ENCODE measurements around the gene TMEM178B.
"Not testable (repeated sequence)": the region's sequence is repeated elsewhere in the genome, so short reads cannot be mapped to it uniquely, and the experiment has no call there.

Gene TMEM178B

DNA sequence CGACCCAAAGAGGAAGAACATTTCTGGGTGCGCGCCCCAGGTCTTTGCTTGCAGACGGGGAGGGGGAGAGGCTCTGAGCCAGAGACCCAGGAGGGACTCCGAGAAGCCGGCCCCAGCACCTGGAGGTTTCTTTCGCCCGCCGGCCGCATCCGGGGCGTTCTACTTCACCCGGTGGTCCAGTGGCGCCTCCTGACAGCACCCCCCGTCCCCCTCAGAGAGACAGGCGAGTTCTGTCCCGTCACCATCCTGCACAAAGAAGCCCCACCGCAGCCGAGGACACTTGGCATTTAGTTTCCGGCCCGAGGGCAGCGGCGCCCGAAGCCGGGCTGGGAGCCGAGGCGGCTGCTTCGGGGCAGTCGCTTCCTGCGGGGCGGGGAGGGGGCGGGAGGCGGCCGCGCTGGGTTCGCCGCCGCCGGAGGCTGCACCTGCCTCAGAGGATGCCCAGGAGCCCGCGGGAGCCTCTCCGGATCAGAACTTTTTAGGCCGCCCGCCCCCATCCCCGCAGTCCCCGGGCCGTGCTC is at the start of gene TMEM178B:
Gene TMEM178B, plus strand, starts transcription at position 424 of the 521 bp plus-strand sequence.
- DNase-seq (ENCODE audit: low read depth in 2 of 2): no peak

DNA sequence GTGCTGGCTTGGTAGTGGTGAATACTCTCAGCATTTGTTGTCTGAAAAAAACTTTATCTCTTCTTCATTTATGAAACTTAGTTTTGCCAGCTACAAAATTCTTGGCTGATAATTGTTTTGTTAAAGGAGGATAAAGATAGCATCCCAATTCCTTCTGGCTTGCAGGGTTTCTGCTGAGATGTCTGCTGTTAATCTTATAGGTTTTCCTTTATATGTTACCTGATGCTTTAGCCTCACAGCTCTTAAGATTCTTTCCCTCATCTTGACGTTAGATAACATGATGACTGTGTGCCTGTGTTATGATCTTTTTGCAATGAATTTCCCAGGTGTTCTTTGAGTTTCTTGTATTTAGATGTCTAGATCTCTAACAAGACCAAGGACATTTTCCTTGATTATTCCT is 49.2 kb upstream of the TMEM178B start:
- no peak for DNase-seq (ENCODE audit: low read depth in 2 of 2)

DNA sequence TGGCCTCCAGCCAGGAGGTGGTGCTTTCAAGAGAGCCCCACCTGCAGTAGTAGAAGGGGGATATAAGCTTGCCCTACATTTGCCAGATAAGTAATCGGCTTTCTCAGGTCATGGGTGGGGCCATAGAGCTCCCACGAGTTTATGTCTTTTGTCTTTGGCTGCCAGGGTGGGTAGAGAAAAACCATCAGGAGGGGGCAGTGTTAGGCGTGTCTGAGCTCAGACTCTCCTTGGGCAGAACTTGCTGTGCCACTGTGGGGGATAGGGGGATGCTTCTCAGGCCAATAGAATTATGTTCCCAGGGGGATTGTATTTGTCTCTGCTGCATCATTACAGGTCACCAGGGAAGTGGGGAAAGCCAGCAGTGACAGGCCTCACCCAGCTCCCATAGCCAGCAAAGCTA is 46.8 kb upstream of the TMEM178B start:
- no peak for DNase-seq (ENCODE audit: low read depth in 2 of 2)

DNA sequence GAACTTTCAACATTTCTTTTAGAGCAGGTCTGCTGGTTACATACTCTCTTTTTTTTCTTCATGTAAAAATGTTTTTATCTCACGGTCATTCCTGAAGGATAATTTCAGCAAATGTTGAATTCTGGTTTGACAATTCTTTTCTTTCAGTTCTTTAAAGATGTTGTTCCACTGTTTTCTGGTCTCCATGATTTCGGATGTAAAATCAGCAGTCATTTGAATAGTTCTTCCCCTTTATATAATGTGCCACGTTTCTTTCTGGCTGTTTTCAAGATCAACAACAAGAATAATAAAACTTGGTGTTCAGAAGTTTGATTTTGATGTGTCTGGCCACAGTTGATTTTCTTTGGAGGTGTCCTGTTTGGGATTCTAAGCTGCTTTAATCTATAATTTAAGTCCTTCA is 45.1 kb upstream of the TMEM178B start:
- no peak for DNase-seq (ENCODE audit: low read depth in 2 of 2)

DNA sequence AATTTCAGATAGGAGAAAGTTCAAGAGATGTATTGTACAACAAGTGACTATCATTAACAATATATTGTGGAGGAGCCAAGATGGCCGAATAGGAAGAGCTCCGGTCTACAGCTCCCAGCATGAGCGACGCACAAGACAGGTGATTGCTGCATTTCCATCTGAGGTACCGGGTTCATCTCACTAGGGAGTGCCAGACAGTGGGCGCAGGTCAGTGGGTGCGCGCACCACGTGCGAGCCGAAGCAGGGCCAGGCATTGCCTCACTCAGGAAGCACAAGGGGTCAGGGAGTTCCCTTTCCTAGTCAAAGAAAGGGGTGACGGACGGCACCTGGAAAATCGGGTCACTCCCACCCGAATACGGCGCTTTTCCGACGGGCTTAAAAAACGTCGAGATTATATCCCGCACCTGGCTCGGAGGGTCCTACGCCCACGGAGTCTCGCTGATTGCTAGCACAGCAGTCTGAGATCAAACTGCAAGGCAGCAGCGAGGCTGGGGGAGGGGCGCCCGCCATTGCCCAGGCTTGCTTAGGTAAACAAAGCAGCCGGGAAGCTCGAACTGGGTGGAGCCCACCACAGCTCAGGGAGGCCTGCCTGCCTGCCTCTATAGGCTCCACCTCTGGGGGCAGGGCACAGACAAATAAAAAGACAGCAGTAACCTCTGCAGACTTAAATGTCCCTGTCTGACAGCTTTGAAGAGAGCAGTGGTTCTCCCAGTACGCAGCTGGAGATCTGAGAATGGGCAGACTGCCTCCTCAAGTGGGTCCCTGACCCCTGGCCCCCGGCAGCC is 41.1 kb upstream of the TMEM178B start:
- DNase-seq (ENCODE audit: low read depth in 2 of 2): not testable (repeated sequence)

DNA sequence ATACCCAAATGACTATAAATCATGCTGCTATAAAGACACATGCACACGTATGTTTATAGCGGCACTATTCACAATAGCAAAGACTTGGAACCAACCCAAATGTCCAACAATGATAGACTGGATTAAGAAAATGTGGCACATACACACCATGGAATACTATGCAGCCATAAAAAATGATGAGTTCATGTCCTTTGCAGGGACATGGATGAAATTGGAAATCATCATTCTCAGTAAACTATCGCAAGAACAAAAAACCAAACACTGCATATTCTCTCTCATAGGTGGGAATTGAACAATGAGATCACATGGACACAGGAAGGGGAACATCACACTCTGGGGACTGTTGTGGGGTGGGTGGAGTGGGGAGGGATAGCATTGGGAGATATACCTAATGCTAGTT is 35.8 kb upstream of the TMEM178B start:
- not testable (repeated sequence) for DNase-seq (ENCODE audit: low read depth in 2 of 2)

DNA sequence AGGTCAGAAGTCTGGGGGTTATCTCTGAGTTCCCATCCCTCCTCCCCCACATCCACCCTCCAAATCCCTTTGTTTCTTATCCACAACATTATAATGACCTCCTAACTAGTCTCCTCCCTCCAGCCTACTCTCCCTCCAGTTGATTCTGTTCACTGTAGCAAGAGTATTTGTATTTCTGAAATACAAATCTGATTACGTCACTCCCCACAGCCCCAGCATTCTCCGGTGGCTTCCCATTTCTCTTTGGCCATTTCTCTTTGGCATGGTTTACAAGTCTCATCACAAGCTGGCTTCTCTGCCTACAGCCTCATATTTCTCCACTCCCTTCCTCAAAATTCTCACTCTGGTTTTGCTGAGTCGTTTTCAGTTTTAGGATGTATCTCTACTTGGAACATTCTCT is 34.5 kb upstream of the TMEM178B start:
- no peak for DNase-seq (ENCODE audit: low read depth in 2 of 2)

DNA sequence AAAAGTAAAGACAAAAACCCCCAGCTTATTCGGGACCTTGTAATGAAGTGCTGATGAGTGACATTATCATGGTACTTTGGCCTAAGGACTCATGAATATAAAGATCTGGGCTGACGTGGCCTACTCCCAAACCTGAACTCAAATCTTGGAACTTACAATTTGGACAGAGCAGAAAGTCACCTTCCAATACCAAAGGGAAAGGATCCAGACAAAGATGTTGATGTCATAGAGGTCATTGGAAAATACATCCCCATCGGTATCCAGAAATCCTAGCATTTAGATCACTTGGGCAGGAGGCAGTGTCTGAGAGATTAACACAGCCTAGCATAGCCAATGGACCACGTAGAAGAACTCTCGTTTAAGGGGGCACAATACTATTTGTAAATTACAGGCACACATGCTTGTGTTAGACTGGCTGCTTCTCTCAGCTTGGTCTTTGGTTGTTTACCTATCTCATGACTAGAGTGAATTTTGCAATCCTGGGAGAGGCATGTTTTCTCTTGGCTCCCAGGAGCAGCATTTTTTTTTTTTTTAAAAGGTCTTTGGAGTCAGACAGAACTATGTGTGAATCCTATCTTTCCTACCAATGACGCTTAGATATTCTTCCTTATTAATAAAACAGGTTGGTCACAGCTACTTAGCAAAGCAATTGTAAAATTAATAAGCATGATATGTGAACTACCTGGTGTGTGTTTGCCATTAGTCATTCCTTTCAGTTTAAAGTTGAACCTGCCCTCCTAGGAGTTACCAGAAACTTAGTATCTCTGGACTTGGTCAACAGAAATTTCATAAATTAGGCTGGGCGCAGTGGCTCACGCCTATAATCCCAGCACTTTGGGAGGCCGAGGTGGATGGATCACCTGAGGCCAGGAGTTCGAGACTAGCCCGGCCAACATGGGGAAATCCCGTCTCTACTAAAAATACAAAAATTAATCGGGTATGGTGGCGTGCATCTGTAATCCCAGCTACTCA is 31.4 kb upstream of the TMEM178B start:
- no peak for DNase-seq (ENCODE audit: low read depth in 2 of 2)

DNA sequence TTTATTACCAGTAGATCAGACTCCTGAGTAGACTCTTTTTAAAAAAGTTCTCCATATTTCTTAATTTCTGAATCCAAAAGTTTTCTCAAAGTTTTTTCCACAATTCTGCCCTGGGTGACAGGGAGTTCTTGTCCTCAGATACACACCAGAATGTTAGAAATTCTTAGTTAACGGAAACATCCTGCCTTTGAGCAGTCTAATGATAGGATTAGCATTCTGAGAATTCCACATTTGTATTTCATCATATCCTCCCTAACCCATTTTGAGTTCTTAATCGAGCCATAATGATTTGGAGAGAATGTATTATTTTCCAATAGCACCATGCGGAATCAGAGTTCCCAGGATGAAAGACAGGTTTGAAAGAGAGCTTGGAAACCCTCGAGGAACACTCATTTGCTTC is 30.2 kb upstream of the TMEM178B start:
- DNase-seq (ENCODE audit: low read depth in 2 of 2): no peak

DNA sequence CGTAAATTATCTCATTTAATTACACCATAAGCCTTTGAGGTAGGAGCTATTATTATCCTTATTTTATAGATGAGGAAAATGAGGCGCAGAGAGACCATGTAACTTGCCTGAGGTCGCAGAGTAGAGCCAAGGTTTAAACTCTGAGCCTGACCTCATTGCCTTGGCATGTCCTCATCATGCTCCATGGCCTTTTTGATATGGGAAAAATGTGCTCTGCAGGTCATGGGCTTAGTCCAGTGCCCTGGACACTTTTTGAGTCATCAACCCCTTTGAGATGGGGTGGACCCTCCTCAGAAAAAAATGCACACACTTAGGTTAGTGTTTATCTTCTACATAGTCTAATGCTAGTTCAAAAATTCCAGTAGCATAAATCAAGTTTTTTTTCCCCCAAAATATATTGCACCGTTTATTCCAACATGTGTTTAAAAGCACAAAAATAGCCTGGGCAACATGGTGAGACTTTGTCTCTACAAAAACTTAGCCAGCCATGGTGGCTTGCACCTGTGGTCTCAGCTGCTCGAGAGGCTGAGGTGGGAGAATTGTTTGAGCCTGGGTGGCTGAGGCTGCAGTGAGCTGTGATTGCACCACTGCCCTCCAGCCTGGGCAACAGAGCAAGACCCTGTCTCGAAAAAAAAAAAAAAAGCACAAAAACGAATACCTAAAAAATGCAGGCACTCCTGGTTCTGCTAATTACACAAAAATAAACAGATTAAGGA is 28.6 kb upstream of the TMEM178B start:
- DNase-seq (ENCODE audit: low read depth in 2 of 2): no peak

DNA sequence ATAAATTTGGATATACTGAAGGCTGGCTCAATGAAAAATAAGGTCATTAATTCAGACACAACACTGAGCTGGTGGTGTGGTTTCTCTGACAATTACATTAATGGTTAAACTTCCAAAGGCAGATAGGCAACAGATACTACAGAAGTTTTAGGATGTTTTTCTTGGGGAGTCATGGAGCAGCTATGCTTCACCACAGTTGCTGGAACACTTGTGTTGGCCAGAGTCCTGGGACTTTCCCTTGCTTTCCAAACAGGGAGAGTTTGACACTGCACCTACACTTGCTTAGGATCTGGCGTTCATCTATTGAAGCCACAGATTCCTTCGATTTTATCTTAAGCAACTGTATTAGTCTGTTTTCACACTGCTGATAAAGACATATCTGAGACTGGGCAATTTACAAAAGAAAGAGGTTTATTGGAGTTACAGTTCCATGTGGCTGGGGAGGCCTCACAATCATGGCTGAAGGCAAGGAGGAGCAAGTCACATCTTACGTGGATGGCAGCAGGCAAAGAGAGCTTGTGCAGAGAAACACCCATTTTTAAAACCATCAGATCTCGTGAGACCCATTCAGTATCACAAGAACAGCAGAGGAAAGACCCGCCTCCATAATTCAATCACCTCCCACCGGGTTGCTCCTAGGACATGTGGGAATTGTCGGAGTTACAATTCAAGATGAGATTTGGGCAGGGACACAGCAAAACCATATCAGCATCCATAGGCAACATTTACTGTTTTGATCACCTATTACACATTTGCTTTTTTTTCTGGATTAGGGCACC is 27.8 kb upstream of the TMEM178B start:
- DNase-seq (ENCODE audit: low read depth in 2 of 2): no peak

DNA sequence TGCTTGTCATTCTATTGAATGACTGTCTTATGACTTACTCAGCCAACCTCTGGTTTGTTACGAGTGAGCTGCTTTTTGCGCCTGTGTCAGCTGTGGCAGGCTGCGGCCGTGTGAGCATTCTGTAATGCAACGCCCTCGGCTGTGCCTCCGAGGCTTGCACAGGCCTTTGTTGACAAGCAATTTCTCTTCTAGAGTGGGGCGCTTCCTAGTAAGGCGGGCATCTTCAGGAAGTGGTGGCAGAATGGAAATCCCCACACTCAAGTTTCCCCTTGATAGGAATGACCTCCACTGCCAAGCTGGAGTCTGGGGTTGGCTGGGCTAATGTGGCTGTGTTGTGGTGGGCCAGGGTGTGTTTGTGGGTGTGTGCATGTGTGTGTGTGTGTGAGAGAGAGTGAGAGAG is 20.2 kb upstream of the TMEM178B start:
- DNase-seq (ENCODE audit: low read depth in 2 of 2): no peak

DNA sequence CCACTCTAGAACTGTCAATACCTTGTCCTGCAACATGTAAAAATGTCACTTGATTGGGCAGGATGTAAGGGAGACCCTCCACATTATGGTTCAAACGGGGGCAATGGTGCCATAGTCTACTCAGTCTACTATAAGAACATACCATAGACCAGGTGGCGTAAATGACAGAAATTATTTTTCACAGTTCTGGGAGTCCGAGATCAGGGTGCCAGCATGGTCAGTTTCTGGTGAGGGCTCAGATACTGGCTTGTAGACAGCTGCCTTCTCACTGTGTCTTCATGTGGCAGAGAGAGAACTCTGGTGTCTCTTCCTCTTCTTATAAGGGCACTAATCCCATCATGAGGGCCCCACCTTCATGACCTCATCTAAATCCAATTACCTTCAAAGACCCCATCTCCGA is 18.7 kb upstream of the TMEM178B start:
- no peak for DNase-seq (ENCODE audit: low read depth in 2 of 2)

DNA sequence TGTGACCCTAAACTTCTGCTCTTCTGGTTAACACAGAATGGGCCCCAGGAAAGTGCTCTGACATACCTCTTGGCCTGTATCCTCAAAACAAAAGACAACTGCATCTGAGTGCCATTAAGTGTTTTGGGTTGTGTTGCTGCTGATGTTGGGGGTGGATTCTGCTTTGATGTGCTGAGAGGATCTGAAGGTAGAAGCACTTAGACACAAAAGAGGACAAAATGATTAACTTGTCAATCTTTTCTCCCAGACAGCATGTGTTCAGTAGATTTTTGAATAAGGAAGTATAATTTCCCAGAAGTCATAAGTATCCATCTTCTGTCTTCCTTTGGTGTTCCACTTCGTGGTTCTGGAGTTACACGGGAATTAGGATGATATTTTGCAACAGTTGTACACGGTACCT is 16.1 kb upstream of the TMEM178B start:
- no peak for DNase-seq (ENCODE audit: low read depth in 2 of 2)

DNA sequence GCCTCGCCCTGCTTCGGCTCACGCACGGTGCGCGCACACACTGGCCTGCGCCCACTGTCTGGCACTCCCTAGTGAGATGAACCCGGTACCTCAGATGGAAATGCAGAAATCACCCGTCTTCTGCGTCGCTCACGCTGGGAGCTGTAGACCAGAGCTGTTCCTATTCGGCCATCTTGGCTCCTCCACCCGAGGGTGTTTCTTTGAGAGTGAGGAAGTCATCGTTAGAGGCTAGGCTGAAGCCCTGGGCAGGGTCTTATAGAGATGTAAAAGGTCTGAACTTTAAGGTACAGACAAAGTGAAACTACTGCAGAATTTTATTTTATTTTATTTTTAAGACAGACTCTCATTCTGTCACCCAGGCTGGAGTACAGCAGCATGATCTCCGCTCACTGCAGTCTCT is 6.0 kb upstream of the TMEM178B start:
- DNase-seq (ENCODE audit: low read depth in 2 of 2): not testable (repeated sequence)

DNA sequence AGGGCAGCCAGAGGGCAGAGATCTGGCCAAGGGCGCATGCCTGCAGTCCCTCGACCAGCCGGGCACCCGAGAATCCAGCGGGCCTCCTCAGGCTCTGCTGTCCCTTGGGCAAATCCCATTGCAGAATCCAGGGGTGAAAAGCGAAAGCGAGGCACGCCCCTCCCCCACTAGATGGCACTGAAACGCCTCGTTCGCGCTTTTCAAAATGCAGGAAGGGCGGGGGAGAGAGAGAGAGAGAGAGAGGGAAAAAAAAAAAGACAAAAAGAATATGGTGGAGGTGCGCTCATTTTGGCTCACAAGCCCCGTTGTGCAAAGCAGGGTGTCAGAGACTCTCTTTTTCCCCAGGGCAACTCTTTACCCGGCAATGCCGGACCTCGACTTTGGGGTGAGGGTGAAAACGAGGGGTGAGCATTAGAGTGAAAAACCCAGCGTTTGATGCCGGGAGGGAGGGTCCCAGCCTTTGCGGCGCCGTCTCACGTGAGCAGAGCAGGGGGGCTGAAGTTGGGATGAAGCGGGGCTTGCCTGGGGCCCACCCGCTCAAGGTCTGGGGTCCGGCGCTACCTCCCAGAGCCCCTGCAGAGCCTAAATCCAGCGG is 2.5 kb upstream of the TMEM178B start:
- no peak for DNase-seq (ENCODE audit: low read depth in 2 of 2)

DNA sequence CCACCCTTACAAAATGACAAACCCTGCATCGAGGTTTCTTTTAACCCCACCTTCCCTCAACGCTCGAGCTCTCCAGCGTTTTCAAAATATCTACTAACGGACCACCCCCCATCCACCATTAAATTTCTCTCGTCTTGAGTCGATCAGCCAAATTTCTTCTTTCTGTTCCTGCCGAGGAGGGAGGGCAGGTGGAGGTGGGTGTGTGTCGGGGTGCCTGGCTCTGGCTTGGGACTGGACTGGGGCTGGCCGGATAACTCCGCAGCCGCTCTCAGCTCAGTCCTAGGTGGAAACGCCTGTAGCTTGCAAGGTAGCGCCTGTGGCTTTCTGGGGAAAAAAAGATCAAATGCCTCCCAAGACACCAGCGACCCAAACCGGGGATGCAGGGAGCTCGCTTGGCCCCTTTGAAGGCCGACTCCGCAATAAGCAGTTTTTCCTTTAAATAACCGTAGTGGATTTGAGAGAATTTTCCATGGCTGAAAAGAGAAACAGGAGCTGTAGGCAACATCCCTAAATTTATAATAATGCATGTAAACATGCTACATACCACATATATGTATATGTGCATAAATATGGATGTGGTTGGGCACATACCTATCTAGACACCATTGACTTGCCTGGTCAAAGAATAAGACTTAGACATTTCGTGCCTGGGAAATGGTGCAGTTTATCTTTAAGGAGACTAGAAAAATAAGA is 1.9 kb upstream of the TMEM178B start:
- DNase-seq (ENCODE audit: low read depth in 2 of 2): no peak

DNA sequence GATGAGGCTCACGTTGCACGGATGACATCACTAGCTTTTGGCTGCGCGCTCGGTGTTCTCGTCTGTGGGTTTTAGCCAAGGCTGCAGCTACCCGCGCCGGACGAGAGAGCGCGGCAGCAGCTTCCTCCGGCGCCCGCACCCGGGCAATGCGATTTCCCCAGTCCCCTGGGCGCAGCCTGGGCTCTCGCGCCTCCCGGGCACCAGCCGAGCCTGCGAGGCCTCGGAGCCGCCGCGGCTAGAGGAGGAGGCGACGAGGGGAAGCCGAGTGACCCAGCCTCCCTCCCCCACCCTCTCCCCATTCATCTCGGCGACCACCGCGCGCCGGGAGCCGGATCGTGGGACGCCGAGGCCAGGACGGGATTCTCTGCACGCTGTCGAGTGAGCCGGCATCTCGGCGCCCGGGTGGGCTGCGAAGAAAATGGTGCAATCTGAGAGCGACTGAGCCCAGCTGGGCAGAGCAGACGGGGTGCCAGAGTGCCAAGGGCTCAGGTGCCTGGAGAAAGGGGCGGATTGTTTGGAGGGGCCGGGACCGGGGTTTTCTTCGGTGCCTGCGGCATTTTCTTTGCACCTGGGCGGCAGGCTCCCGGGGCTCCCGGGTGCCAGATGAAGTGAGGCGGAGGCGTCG is 1.2 kb upstream of the TMEM178B start:
- DNase-seq (ENCODE audit: low read depth in 2 of 2): peak; percentile 2 to 4

DNA sequence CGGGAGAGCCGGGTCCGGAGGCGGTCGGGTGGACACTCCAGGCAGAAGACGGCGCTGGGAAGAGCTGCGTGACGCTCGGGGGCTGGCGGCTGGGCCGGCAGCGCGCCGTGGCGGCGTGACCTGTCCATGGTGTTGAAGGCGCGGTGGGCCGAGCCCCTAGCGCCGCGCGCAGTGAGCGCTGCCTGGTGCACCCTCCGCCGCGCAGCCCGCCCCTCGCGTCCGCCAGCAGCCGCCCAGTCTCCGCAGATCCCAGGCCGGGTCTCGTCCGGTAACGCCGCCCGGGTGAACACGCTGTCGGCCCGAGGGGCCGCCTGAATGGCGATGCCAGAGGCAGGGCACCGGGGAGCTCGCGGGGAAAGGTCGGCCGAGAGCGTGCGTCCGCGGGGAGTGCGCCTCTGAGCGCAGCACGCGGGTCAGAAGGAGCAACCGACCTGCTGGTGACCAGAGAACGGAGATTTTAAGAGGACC is 657 bp upstream of the TMEM178B start:
- no peak for DNase-seq (ENCODE audit: low read depth in 2 of 2)
